HL-60 (cell line): Measurements from ENCODE around the gene CENPF.

Experiments
- CTCF ChIP-seq: IDR thresholded peaks from one replicate; pipeline ENCODE4 v1.5.1; 2011; ENCODE audit warnings: low read length, control low read depth, inconsistent platforms; ENCODE audit not compliant: insufficient read depth
- POLR2AphosphoS5 ChIP-seq: IDR thresholded peaks from 2 replicates; pipeline ENCODE4 v1.6.1; 2012; ENCODE audit warnings: low read depth
- REST ChIP-seq: IDR thresholded peaks from 2 replicates; pipeline ENCODE4 v1.6.1; 2012; ENCODE audit warnings: low read depth; ENCODE audit not compliant: insufficient replicate concordance

GRCh38 chr1:214581785-214582184, 21.2 kb upstream of the CENPF start:
- no peak for TF ChIP-seq POLR2AphosphoS5
- TF ChIP-seq CTCF = no peak
- no peak for TF ChIP-seq REST
